ENCODE results near the gene GRID1. TPM values are rescaled to one million over a fixed set of nuclear protein-coding genes. Genes with fewer than 3 reads are reported as not detected.

Gene GRID1
- total RNA-seq, 1 experiment from 2014 or later: 0.07 TPM

DNA sequence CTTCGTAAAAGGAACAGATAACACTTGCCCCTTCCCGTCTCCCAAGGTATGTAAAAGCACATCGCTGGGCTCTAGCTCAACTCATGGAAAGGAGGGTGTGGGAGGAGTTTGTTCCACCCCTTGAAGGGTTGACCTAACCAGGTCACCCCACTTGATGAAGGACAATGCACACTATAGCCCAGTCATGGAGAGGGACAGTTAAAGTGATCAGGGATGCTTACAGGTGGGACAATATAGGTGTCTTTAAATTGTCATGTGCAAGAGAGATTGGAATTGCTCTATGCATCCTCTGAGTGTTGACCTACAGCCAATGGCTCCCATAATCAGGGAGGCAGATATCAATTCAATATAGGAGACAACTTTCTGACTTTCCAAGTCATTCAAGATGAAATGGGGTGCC is 448.2 kb downstream of the GRID1 start:
- Histone ChIP-seq H3K4me2 (ENCODE audit: low read depth, low read length, poor library complexity, severe bottlenecking) (no peak overlapping the region), H3K9ac (ENCODE audit: low read length) (no peak overlapping the region), H3K27ac (ENCODE audit: low read length) (no peak overlapping the region), H3K36me3 (ENCODE audit: insufficient read depth, low read length) (no peaks in the 10 kb centered on the region), H2AFZ (ENCODE audit: low read length) (no peak overlapping the region), H3K4me3 (ENCODE audit: low read length) (no peak overlapping the region), H3K79me2 (ENCODE audit: low read length) (no peaks in the 10 kb centered on the region), H3K9me3 (ENCODE audit: low read length) (no peaks in the 10 kb centered on the region), H4K20me1 (ENCODE audit: insufficient read depth, low read depth, low read length) (no peaks in the 10 kb centered on the region), H3K9me2 (replicated peaks; ENCODE audit: insufficient read depth, low read length) (no peaks in the 10 kb centered on the region), H3K4me1 (ENCODE audit: low read length) (no peaks in the 10 kb centered on the region), H3K27me3 (ENCODE audit: low read length) (no peaks in the 10 kb centered on the region)
- no peak for DNase-seq

GRCh38 chr10:85917601-85918000 is 449.0 kb downstream of the GRID1 start:
- H3K4me2 ChIP-seq (ENCODE audit: low read depth, low read length, poor library complexity, severe bottlenecking): no peak overlapping the region
- H3K36me3 ChIP-seq (ENCODE audit: insufficient read depth, low read length): no peaks in the 10 kb centered on the region
- no peaks in the 10 kb centered on the region for H4K20me1 ChIP-seq (ENCODE audit: insufficient read depth, low read depth, low read length)
- H2AFZ ChIP-seq (ENCODE audit: low read length): no peak overlapping the region
- no peak for DNase-seq
- H3K27ac ChIP-seq (ENCODE audit: low read length): no peak overlapping the region
- H3K4me1 ChIP-seq (ENCODE audit: low read length): no peaks in the 10 kb centered on the region
- H3K9me2 ChIP-seq (replicated peaks; ENCODE audit: insufficient read depth, low read length): no peaks in the 10 kb centered on the region
- H3K9me3 ChIP-seq (ENCODE audit: low read length): no peaks in the 10 kb centered on the region
- no peaks in the 10 kb centered on the region for H3K27me3 ChIP-seq (ENCODE audit: low read length)
- H3K79me2 ChIP-seq (ENCODE audit: low read length): no peaks in the 10 kb centered on the region
- H3K4me3 ChIP-seq (ENCODE audit: low read length): no peak overlapping the region
- H3K9ac ChIP-seq (ENCODE audit: low read length): no peak overlapping the region

DNA sequence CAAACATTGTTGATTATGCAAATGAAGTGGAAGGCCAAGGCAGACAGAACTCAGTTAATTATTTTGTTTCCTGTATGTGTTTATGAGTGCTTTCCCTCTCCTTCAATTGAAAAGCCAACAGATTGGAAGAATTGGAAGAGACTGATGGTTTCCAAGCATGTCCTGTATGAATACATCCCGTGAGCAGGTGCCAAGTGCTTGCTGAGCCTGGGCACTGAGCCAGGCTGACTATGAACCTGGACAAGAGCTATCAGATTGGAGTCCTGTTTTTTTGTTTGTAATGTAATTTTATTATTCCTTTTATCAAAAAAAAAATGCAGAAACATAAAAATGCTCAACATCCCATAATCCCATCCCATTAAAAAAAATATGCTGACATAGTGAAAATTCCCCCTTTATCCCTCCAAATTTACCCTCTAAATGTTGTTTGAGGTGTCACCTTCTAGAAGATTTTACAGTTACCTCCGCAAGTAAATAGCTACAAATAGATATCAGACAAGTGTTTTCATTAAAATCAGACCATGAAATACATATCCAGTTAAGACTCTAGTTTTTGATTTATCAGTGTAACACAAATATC is 449.5 kb downstream of the GRID1 start:
- H3K79me2 ChIP-seq (ENCODE audit: low read length): no peaks in the 10 kb centered on the region
- no peak overlapping the region for H2AFZ ChIP-seq (ENCODE audit: low read length)
- H3K9me3 ChIP-seq (ENCODE audit: low read length): no peaks in the 10 kb centered on the region
- H3K4me1 ChIP-seq (ENCODE audit: low read length): no peaks in the 10 kb centered on the region
- no peak overlapping the region for H3K27ac ChIP-seq (ENCODE audit: low read length)
- H3K9me2 ChIP-seq (replicated peaks; ENCODE audit: insufficient read depth, low read length): no peaks in the 10 kb centered on the region
- no peak overlapping the region for H3K4me2 ChIP-seq (ENCODE audit: low read depth, low read length, poor library complexity, severe bottlenecking)
- H3K4me3 ChIP-seq (ENCODE audit: low read length): no peak overlapping the region
- H3K36me3 ChIP-seq (ENCODE audit: insufficient read depth, low read length): no peaks in the 10 kb centered on the region
- no peaks in the 10 kb centered on the region for H4K20me1 ChIP-seq (ENCODE audit: insufficient read depth, low read depth, low read length)
- DNase-seq: no peak
- H3K27me3 ChIP-seq (ENCODE audit: low read length): no peaks in the 10 kb centered on the region
- H3K9ac ChIP-seq (ENCODE audit: low read length): no peak overlapping the region

- no peak for DNase-seq
- H3K79me2 ChIP-seq (ENCODE audit: low read length): no peaks in the 10 kb centered on the region
- H3K4me1 ChIP-seq (ENCODE audit: low read length): no peaks in the 10 kb centered on the region
- H2AFZ ChIP-seq (ENCODE audit: low read length): no peak overlapping the region
- H3K4me3 ChIP-seq (ENCODE audit: low read length): no peak overlapping the region
- no peak overlapping the region for H3K9ac ChIP-seq (ENCODE audit: low read length)
- no peak overlapping the region for H3K27ac ChIP-seq (ENCODE audit: low read length)
- no peaks in the 10 kb centered on the region for H4K20me1 ChIP-seq (ENCODE audit: insufficient read depth, low read depth, low read length)
- no peaks in the 10 kb centered on the region for H3K27me3 ChIP-seq (ENCODE audit: low read length)
- no peak overlapping the region for H3K4me2 ChIP-seq (ENCODE audit: low read depth, low read length, poor library complexity, severe bottlenecking)
- no peaks in the 10 kb centered on the region for H3K9me2 ChIP-seq (replicated peaks; ENCODE audit: insufficient read depth, low read length)
- H3K36me3 ChIP-seq (ENCODE audit: insufficient read depth, low read length): no peaks in the 10 kb centered on the region
- H3K9me3 ChIP-seq (ENCODE audit: low read length): no peaks in the 10 kb centered on the region
These were observed 450.3 kb downstream of the GRID1 start for GRCh38 chr10:85916286-85916685.

DNA sequence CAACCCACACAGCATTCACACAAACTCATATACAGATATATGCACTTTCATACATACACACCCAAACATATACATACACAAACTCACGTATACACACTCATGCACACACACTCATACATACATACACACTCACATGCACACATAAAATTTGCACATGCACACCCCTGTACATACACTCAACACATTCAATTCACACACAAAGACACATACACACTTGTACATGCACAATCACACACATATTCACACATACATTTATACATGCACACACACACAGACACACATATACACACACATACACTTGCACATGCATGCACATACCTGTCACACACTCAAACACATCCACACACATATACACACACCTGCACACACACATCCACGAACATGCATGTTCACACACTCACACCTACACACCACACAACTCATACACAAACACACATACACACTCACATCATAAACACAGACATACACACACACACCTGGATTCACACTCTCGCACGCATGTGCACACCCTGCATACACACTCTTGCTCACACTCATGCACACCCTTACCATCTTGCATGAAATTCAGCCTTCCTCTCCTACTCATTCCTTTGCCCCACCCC is 451.2 kb downstream of the GRID1 start:
- Histone ChIP-seq H2AFZ (ENCODE audit: low read length) (no peak overlapping the region), H3K9me3 (ENCODE audit: low read length) (no peaks in the 10 kb centered on the region), H3K9me2 (replicated peaks; ENCODE audit: insufficient read depth, low read length) (no peaks in the 10 kb centered on the region), H3K4me1 (ENCODE audit: low read length) (no peaks in the 10 kb centered on the region), H3K9ac (ENCODE audit: low read length) (no peak overlapping the region), H3K27ac (ENCODE audit: low read length) (no peak overlapping the region), H4K20me1 (ENCODE audit: insufficient read depth, low read depth, low read length) (no peaks in the 10 kb centered on the region), H3K27me3 (ENCODE audit: low read length) (no peaks in the 10 kb centered on the region), H3K79me2 (ENCODE audit: low read length) (no peaks in the 10 kb centered on the region), H3K4me3 (ENCODE audit: low read length) (no peak overlapping the region), H3K36me3 (ENCODE audit: insufficient read depth, low read length) (no peaks in the 10 kb centered on the region), H3K4me2 (ENCODE audit: low read depth, low read length, poor library complexity, severe bottlenecking) (no peak overlapping the region)
- no peak for DNase-seq

GRCh38 chr10:85914720-85915119 is 451.9 kb downstream of the GRID1 start:
- no peaks in the 10 kb centered on the region for H3K4me1 ChIP-seq (ENCODE audit: low read length)
- H3K36me3 ChIP-seq (ENCODE audit: insufficient read depth, low read length): no peaks in the 10 kb centered on the region
- no peak overlapping the region for H3K4me2 ChIP-seq (ENCODE audit: low read depth, low read length, poor library complexity, severe bottlenecking)
- DNase-seq: no peak
- H3K79me2 ChIP-seq (ENCODE audit: low read length): no peaks in the 10 kb centered on the region
- H3K9me2 ChIP-seq (replicated peaks; ENCODE audit: insufficient read depth, low read length): no peaks in the 10 kb centered on the region
- H3K27ac ChIP-seq (ENCODE audit: low read length): no peak overlapping the region
- H3K9ac ChIP-seq (ENCODE audit: low read length): no peak overlapping the region
- H3K9me3 ChIP-seq (ENCODE audit: low read length): no peaks in the 10 kb centered on the region
- no peak overlapping the region for H2AFZ ChIP-seq (ENCODE audit: low read length)
- H3K4me3 ChIP-seq (ENCODE audit: low read length): no peak overlapping the region
- H4K20me1 ChIP-seq (ENCODE audit: insufficient read depth, low read depth, low read length): no peaks in the 10 kb centered on the region
- no peaks in the 10 kb centered on the region for H3K27me3 ChIP-seq (ENCODE audit: low read length)

- Histone ChIP-seq H3K9me2 (replicated peaks; ENCODE audit: insufficient read depth, low read length) (no peaks in the 10 kb centered on the region), H3K79me2 (ENCODE audit: low read length) (no peaks in the 10 kb centered on the region), H3K4me3 (ENCODE audit: low read length) (no peak overlapping the region), H3K27ac (ENCODE audit: low read length) (no peak overlapping the region), H3K9me3 (ENCODE audit: low read length) (no peaks in the 10 kb centered on the region), H3K4me1 (ENCODE audit: low read length) (no peaks in the 10 kb centered on the region), H3K36me3 (ENCODE audit: insufficient read depth, low read length) (no peaks in the 10 kb centered on the region), H2AFZ (ENCODE audit: low read length) (no peak overlapping the region), H3K27me3 (ENCODE audit: low read length) (no peaks in the 10 kb centered on the region), H4K20me1 (ENCODE audit: insufficient read depth, low read depth, low read length) (no peaks in the 10 kb centered on the region), H3K4me2 (ENCODE audit: low read depth, low read length, poor library complexity, severe bottlenecking) (no peak overlapping the region), H3K9ac (ENCODE audit: low read length) (no peak overlapping the region)
- no peak for DNase-seq
These were observed 458.1 kb downstream of the GRID1 start for GRCh38 chr10:85908462-85908861.

GRCh38 chr10:85902051-85902450 is 464.5 kb downstream of the GRID1 start:
- Histone ChIP-seq H3K4me3 (ENCODE audit: low read length) (no peak overlapping the region), H3K9me2 (replicated peaks; ENCODE audit: insufficient read depth, low read length) (no peaks in the 10 kb centered on the region), H3K27me3 (ENCODE audit: low read length) (no peaks in the 10 kb centered on the region), H3K9me3 (ENCODE audit: low read length) (no peaks in the 10 kb centered on the region), H3K27ac (ENCODE audit: low read length) (no peak overlapping the region), H4K20me1 (ENCODE audit: insufficient read depth, low read depth, low read length) (no peaks in the 10 kb centered on the region), H3K4me1 (ENCODE audit: low read length) (no peaks in the 10 kb centered on the region), H3K9ac (ENCODE audit: low read length) (no peak overlapping the region), H2AFZ (ENCODE audit: low read length) (no peak overlapping the region), H3K4me2 (ENCODE audit: low read depth, low read length, poor library complexity, severe bottlenecking) (no peak overlapping the region), H3K79me2 (ENCODE audit: low read length) (no peaks in the 10 kb centered on the region), H3K36me3 (ENCODE audit: insufficient read depth, low read length) (no peaks in the 10 kb centered on the region)
- DNase-seq: no peak

All from Karpas-422 (cell line).